Measurements from ENCODE around the gene USP22. TPM values are rescaled to one million over a fixed set of nuclear protein-coding genes. Genes with fewer than 3 reads are reported as not detected.

USP22 gene
- total and polyA plus RNA-seq, 2 of the 8 experiments (the other 6 are each of a cell fraction or from before 2014, with no cell fraction given) = 221 to 316 TPM

DNA sequence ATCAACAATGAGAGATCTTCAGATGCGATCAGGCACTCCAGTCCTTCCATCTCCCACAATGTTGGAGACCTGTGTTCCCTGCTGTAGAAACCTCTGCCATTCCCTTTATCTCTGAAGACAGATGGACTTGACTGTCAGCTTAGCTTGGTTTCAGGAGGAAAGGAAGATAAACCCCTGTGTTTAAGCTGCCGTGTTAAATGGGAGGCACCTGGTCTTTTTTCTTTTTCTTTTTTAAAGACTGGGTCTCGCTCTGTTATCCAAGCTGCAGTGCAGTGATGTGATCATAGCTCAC, 63.1 kb downstream of the USP22 start:
- H3K9me3 ChIP-seq (ENCODE audit: insufficient read depth in 2 of 2, low read depth in 1 of 2, low read length in 1 of 2) = peaks cover 5 to 8% of the 10 kb centered on the region in 2 experiments; a peak in 2 of 4 replicates
- no peak overlapping the region for H3K4me3 ChIP-seq (ENCODE audit: extremely low read depth in 1 of 4, insufficient read depth in 2 of 4, low read depth in 3 of 4, low read length in 4 of 4)
- CTCF ChIA-PET (ENCODE audit: partially characterized antibody) = interaction anchor here (2.1 kb wide), 1 partner anchor 8 kb away, joined by 5 read pairs; no protein-coding TSS in a partner anchor
- H2BK20ac ChIP-seq (ENCODE audit: low read length) = no peak overlapping the region
- H4K91ac ChIP-seq (replicated peaks; ENCODE audit: insufficient read length, low read length) = no peak overlapping the region
- H3K36me3 ChIP-seq (ENCODE audit: control insufficient read depth in 2 of 4, insufficient read depth in 4 of 4, low read length in 3 of 4) = peaks cover 0 to 14% (median 0%) of the 10 kb centered on the region in 4 experiments; a peak in 3 of 8 replicates
- H3K18ac ChIP-seq (ENCODE audit: extremely low read depth, low read length) = no peak overlapping the region
- peaks cover 0 to 2% of the 10 kb centered on the region in 2 experiments for H4K20me1 ChIP-seq (replicated peaks in 1 of 2; ENCODE audit: control insufficient read depth in 1 of 2, insufficient read depth in 2 of 2, low read length in 2 of 2)
- no peak overlapping the region for H2BK5ac ChIP-seq (ENCODE audit: low read depth, low read length)
- no peaks in the 10 kb centered on the region for H3K79me2 ChIP-seq (ENCODE audit: control insufficient read depth in 1 of 2, insufficient read depth in 2 of 2, low read length in 2 of 2)
- H3K23ac ChIP-seq (ENCODE audit: insufficient read length) = no peak overlapping the region
- POLR2A ChIA-PET (ENCODE audit: partially characterized antibody) = interaction anchor here (0.6 kb wide), 1 partner anchor 46 kb away, joined by 3 read pairs; no protein-coding TSS in a partner anchor
- no peak overlapping the region for H3K4me2 ChIP-seq (ENCODE audit: insufficient read depth in 1 of 2, low read depth in 2 of 2, low read length in 2 of 2)
- H2BK15ac ChIP-seq (ENCODE audit: low read length) = no peak overlapping the region
- H2AFZ ChIP-seq (ENCODE audit: low read length) = no peak overlapping the region
- H3K14ac ChIP-seq (ENCODE audit: insufficient read length) = no peak overlapping the region
- H3K9ac ChIP-seq (replicated peaks in 1 of 4; ENCODE audit: extremely low read depth in 1 of 4, low read depth in 3 of 4, low read length in 3 of 4) = no peak overlapping the region
- no peak overlapping the region for H3K4ac ChIP-seq (replicated peaks; ENCODE audit: insufficient read length, low read depth, low read length)
- no peak overlapping the region for H4K5ac ChIP-seq (ENCODE audit: insufficient read length, low read depth, low read length)
- H3K27me3 ChIP-seq (replicated peaks in 1 of 4; ENCODE audit: control insufficient read depth in 3 of 4, extremely low read depth in 1 of 4, insufficient read depth in 3 of 4, low read length in 3 of 4) = no peaks in the 10 kb centered on the region
- no peak overlapping the region for H3K27ac ChIP-seq (ENCODE audit: low read depth, low read length)
- H2AK5ac ChIP-seq (ENCODE audit: low read depth, low read length) = no peak overlapping the region
- no peak overlapping the region for H2BK12ac ChIP-seq (ENCODE audit: low read depth, low read length)
- FAIRE-seq = no peak
- no peaks in the 10 kb centered on the region; a peak in 1 of 7 replicates for H3K4me1 ChIP-seq (replicated peaks in 1 of 4; ENCODE audit: control insufficient read depth in 3 of 4, insufficient read depth in 4 of 4, low read length in 3 of 4)
- no peak overlapping the region for H2BK120ac ChIP-seq (replicated peaks; ENCODE audit: low read depth, low read length)
- H4K8ac ChIP-seq (ENCODE audit: extremely low read depth, insufficient read depth, low read length) = no peak overlapping the region
- no peaks in the 10 kb centered on the region for H3K23me2 ChIP-seq (ENCODE audit: low read depth, low read length)
- no peak for DNase-seq (ENCODE audit: low read depth in 1 of 2, low spot score in 2 of 2)
- 97% methylated on average over 2 of the region's 3 CpGs; no CpG with 5 or more reads in 1 of the 2 experiments for WGBS, 2 experiments (ENCODE audit: extremely low coverage in 1 of 2, insufficient coverage in 1 of 2, insufficient read length in 1 of 2, insufficient replicate concordance in 2 of 2, low coverage in 1 of 2, low lambda C conversion rate in 2 of 2, missing lambda C conversion rate in 1 of 2)
- no peaks in the 10 kb centered on the region for H3K79me1 ChIP-seq (ENCODE audit: low read depth, low read length)
- H3K56ac ChIP-seq (replicated peaks; ENCODE audit: insufficient read length, low read depth, low read length) = no peak overlapping the region
- no peak for TF ChIP-seq ATF2 (IDR thresholded peaks at IDR 0.05; ENCODE audit: low read length)
- no peak for TF ChIP-seq CHD2 (IDR thresholded peaks at IDR 0.05; ENCODE audit: low read length)
- no peak for TF ChIP-seq TBP (IDR thresholded peaks at IDR 0.05; ENCODE audit: low read depth, low read length)
- no peak for TF ChIP-seq RFX5 (IDR thresholded peaks at IDR 0.05; ENCODE audit: borderline replicate concordance, low read depth, low read length)
- no peak for TF ChIP-seq TAF7 (optimal IDR thresholded peaks at IDR 0.05; ENCODE audit: borderline replicate concordance, low read depth, low read length)
- no peak for TF ChIP-seq POU5F1 (IDR thresholded peaks at IDR 0.05; ENCODE audit: low read depth, low read length)
- no peak for TF ChIP-seq CTCF (IDR thresholded peaks at IDR 0.05; ENCODE audit: control extremely low read depth in 1 of 3, insufficient read depth in 1 of 3, low read depth in 1 of 3, low read length in 3 of 3)
- TF ChIP-seq SRF (IDR thresholded peaks at IDR 0.05; ENCODE audit: low read depth, low read length) = no peak
- no peak for TF ChIP-seq TEAD4 (IDR thresholded peaks at IDR 0.05; ENCODE audit: low read depth, low read length)
- TF ChIP-seq BRCA1 (IDR thresholded peaks at IDR 0.05; ENCODE audit: low read depth, low read length) = no peak

Data from H1 (cell line).